GM12874 (cell line): Measurements from ENCODE around the gene FOXP1.

Experiments used
- TF ChIP-seq, protein P1 (sequence below): IDR thresholded peaks from 2 replicates; pipeline ENCODE4 v1.5.1; 2011; ENCODE audit warnings: low read depth, mild to moderate bottlenecking, control low read depth, low read length, moderate library complexity; ENCODE audit not compliant: insufficient read depth

Gene FOXP1

DNA sequence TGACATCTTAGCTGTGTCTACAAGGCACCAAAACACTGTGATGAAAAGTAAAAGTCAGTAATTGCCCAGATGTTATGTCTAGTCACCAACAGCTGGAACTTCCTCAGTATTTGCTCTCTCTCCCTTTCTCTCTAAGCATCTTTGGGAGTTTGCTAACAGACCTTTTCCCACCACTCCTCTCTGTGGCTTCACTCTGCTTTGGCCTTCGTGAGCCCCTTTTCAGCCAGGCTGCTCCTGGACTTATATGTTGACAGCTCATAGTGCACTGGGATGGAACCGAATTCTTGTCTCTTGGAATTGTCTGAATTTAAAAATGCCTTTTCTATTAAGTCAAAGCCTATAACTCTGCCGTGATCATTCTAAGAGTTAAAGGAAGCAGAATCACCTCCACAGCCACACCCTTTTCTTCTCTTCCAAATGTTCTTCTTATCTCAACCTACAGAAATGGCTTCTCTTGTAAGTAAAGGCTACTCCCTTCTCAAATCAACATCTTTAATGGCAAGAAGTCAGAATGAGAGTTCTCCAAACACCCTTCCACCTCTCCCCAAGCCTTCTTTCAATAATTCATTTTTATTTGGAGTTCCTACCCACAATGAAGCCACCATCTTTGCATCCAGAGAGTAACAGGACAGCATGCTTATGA is 17.2 kb upstream of the FOXP1 start:
- TF ChIP-seq, protein P1, sequence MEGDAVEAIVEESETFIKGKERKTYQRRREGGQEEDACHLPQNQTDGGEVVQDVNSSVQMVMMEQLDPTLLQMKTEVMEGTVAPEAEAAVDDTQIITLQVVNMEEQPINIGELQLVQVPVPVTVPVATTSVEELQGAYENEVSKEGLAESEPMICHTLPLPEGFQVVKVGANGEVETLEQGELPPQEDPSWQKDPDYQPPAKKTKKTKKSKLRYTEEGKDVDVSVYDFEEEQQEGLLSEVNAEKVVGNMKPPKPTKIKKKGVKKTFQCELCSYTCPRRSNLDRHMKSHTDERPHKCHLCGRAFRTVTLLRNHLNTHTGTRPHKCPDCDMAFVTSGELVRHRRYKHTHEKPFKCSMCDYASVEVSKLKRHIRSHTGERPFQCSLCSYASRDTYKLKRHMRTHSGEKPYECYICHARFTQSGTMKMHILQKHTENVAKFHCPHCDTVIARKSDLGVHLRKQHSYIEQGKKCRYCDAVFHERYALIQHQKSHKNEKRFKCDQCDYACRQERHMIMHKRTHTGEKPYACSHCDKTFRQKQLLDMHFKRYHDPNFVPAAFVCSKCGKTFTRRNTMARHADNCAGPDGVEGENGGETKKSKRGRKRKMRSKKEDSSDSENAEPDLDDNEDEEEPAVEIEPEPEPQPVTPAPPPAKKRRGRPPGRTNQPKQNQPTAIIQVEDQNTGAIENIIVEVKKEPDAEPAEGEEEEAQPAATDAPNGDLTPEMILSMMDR = no peak

GRCh38 chr3:71599416-71599815 is 15.9 kb upstream of the FOXP1 start:
- TF ChIP-seq, protein P1 = no peak

- TF ChIP-seq, protein P1 = no peak
Measured at GRCh38 chr3:71598292-71598691, 14.8 kb upstream of the FOXP1 start.

DNA sequence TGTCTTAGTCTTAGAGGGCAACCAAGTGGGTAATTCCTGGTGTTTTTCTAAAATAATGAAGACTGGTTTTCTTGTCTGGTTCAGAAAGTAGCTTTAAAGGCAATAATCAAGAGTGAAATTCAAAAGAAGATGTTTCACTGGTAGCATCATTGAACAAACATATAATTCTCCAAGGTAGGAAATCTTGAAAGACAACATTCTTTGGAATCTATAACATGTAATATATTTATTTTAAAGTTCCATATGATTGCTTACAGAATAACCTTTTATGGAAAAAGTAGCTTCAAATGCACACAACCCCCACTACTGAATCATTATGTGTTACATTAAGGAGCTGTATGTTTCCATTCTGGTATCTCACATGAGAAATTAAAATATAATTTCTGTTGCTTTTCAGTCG is 13.8 kb upstream of the FOXP1 start:
- TF ChIP-seq, protein P1 = no peak

DNA sequence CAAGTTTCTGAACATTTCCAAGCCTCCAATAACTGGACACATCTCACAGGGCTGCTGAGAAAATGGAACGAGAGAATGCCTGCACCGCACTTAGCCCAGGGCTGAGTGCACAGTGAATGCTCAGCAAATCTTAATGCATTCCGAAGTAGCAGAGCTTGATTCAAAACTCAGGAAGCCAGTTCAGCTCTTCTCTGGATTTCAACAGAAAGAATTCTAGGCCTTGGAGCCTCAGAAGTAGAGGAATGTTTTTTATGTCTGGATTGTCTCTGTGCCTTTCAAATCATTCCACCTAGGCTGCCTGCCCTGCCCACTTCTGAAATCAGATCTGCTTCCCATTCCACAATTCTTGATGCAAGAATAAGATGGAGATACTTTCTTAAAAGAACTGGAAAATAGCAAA is 9.6 kb upstream of the FOXP1 start:
- TF ChIP-seq, protein P1 = no peak

- TF ChIP-seq, protein P1 = no peak
Measured at GRCh38 chr3:71591101-71591500, 7.6 kb upstream of the FOXP1 start.

DNA sequence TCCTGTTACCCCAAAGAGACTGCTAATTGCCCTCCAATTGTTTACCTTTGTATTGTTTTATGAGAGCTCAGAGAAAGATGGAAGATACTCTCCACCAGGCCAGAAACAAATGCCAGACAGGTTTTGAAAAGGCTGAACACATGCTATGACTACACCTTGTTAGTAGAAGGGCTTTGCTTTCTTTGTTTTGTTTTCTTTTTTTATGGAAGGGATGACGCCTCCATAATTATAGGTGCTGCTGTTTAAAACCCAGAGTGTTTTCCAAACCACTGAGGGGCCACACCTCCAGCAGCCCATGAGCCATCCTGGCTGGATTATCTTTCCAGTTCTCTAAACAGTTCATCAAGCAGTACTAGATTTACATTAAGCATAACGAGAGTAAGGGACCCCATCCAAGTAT is 5.6 kb upstream of the FOXP1 start:
- TF ChIP-seq, protein P1 = no peak
